ELR (cell line): ENCODE results near the gene LIFR.

Source experiments
- DNase-seq: peaks from one replicate; pipeline ENCODE4 v3.0.0-alpha.2; 2015; ENCODE audit warnings: low read depth

Gene LIFR

GRCh38 chr5:38434966-38435705 lies 121.3 kb downstream of the LIFR start:
- DNase-seq: no peak

DNA sequence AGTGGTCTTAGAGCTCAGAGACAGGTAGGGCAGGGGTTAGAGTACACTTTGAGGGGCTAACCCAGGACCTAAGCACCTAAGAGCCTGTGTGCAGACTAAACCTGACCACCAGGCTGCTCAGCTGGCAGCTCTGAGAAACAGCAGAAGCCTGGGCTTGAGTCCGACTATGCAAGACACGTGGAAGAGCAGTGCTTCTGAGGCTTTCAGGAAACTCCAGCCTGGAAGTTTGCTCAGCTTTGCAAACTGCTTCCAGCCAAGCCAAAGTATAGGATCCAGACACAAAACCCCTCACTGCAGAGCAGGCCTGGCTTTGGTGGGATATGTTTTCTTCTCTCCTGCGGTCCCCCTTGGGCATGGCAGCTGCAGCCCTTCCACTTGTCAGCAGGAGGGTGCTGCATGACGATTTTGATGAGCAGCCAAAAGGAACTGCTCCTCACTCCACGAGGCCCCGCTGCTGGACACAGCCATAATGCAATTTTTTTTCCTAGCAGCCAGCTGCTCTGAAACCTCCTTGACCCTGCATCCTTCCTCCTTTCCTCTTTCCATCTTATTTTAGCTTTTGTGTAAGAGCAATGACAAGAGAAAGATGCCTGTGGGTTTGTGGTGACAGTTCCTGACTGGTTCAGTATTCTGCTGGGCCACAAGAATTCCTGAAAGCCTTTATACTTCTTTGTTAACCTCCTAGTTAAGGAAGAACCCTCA lies 123.1 kb downstream of the LIFR start:
- DNase-seq: peak; percentile 50

DNA sequence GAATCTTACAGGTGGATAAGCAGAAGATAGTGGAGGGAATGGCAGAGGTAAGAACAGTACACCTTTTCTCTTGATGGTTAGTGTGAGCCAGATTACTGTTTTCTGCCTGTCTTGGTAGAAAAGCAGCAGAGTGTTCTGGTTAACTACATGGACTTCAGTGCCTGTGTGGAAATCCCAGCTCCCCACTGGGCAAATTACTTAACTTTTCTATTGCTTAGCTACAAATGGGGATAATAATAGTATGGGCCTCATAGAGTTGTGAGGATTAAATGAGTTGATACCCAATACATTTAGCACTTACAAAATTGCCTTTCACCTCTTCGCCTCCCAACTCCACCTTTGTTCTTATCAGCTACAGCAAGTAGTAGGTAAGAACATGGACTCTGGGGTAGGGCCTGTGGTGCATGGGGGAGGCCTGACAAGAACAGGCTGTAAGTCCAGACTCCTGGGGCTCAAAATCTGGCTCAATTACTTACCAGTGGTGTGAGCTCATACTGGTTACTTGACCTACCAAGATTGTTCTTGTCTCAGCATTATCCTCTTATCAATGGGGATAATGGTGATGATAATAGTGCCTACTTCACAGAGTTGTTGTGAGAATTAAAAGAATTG lies 125.1 kb downstream of the LIFR start:
- DNase-seq: no peak

GRCh38 chr5:38426986-38427950 lies 129.2 kb downstream of the LIFR start:
- DNase-seq: peak; percentile 49

GRCh38 chr5:38426490-38426889 lies 130.0 kb downstream of the LIFR start:
- no peak for DNase-seq
